Endothelial cell of umbilical vein (primary cell): Measurements from ENCODE around the gene AJAP1. TPM values are rescaled to one million over a fixed set of nuclear protein-coding genes. Genes with fewer than 3 reads are reported as not detected.

Experiments used
- BruUV-seq: library from RNA; stranded (reverse); fragments of 400-500 nt; replicated peaks from 2 replicates; lab custom pipeline; 2021; lab: Mats Ljungman, UMichigan
- CTCF ChIA-PET: fragments of 300-600, 350-600 bp; sonication (Branson Sonifier 250); formaldehyde crosslinking; loops from one replicate; lab custom pipeline; 2021; ENCODE audit warnings: antibody characterized with exemption, inconsistent platforms; lab: Charles Lee
- POLR2A ChIA-PET: fragments of 300-600, 350-600 bp; sonication (Branson Sonifier 250); formaldehyde crosslinking; loops from one replicate; lab custom pipeline; 2021; ENCODE audit warnings: antibody characterized with exemption, inconsistent platforms; lab: Charles Lee
- DNase-seq: peaks from one replicate; pipeline ENCODE4 v3.0.0-alpha.2; 2011; ENCODE audit warnings: low read depth, low spot score
- FAIRE-seq: peaks from 2 replicates; lab custom pipeline; 2011; peaks lifted over from hg19 to GRCh38; lab: Jason Lieb, UNC
- H2AFZ ChIP-seq: 2 replicates; pipeline ENCODE4 v1.6.0; 2012; ENCODE audit warnings: low read depth, low read length, control low read depth, inconsistent platforms
- H3K27ac ChIP-seq: 2 replicates; pipeline ENCODE4 v1.5.1; 2011; ENCODE audit warnings: low read depth, mild to moderate bottlenecking, control low read depth, low read length, moderate library complexity; ENCODE audit not compliant: insufficient read depth
- H3K27me3 ChIP-seq, 2 experiments: 2 replicates each; pipeline versions ENCODE4 v1.6.0 to v1.6.1; 2011; ENCODE audit warnings: low read length in 2 of 2, mixed read lengths in 1 of 2; ENCODE audit not compliant: control insufficient read depth in 2 of 2, insufficient read depth in 2 of 2
- H3K36me3 ChIP-seq, 2 experiments: 2 replicates in 1 of 2; 3 replicates in 1 of 2; pipeline ENCODE4 v1.5.1; 2011; ENCODE audit warnings: low read length in 2 of 2, mild to moderate bottlenecking in 1 of 2, moderate library complexity in 1 of 2; ENCODE audit not compliant: control insufficient read depth in 2 of 2, insufficient read depth in 2 of 2; ENCODE audit errors: extremely low read depth in 1 of 2
- H3K4me1 ChIP-seq: 3 replicates; pipeline ENCODE4 v1.5.1; 2011; ENCODE audit warnings: mild to moderate bottlenecking, low read length; ENCODE audit not compliant: control insufficient read depth, insufficient read depth; ENCODE audit errors: extremely low read depth
- H3K4me2 ChIP-seq: 2 replicates; pipeline ENCODE4 v1.6.1; 2011; ENCODE audit warnings: low read length, control low read depth, mixed read lengths; ENCODE audit not compliant: insufficient read depth
- H3K4me3 ChIP-seq, 3 experiments: fragments of 200-600 bp in 1 of 3; sonication (generic), shearing (Covaris generic) in 1 of 3; replicated peaks in 1 of 3; 2 replicates each; pipeline ENCODE4 v1.5.1; 2011 to 2016; ENCODE audit warnings: control low read depth in 3 of 3, low read length in 3 of 3, mild to moderate bottlenecking in 2 of 3, inconsistent platforms in 1 of 3, low read depth in 1 of 3, moderate library complexity in 1 of 3; ENCODE audit not compliant: insufficient read depth in 1 of 3
- H3K79me2 ChIP-seq: 2 replicates; pipeline ENCODE4 v1.6.0; 2012; ENCODE audit warnings: low read length, inconsistent platforms; ENCODE audit not compliant: control insufficient read depth, insufficient read depth
- H3K9ac ChIP-seq: replicated peaks from 2 replicates; pipeline ENCODE3; 2011; ENCODE audit warnings: low read length, control low read depth; ENCODE audit not compliant: insufficient read depth; ENCODE audit errors: extremely low read depth
- H3K9me1 ChIP-seq: replicated peaks from 3 replicates; pipeline ENCODE4 v1.6.0; 2011; ENCODE audit warnings: mild to moderate bottlenecking, low read length; ENCODE audit not compliant: control insufficient read depth, insufficient read depth; ENCODE audit errors: extremely low read depth
- H3K9me3 ChIP-seq: replicated peaks from 2 replicates; pipeline ENCODE4 v1.5.1; 2012; ENCODE audit warnings: low read length, inconsistent platforms; ENCODE audit not compliant: control insufficient read depth, insufficient read depth
- H4K20me1 ChIP-seq: replicated peaks from 2 replicates; pipeline ENCODE3; 2011; ENCODE audit warnings: mild to moderate bottlenecking, low read length; ENCODE audit not compliant: control insufficient read depth, insufficient read depth; ENCODE audit errors: extremely low read depth
- EZH2 ChIP-seq: IDR thresholded peaks from 2 replicates; pipeline ENCODE4 v1.6.1; 2012; ENCODE audit warnings: borderline replicate concordance, low read depth, mild to moderate bottlenecking, moderate library complexity, low read length, inconsistent platforms; ENCODE audit not compliant: severe bottlenecking
- FOS ChIP-seq: IDR thresholded peaks from 2 replicates; pipeline ENCODE4 v1.6.1; 2011; ENCODE audit warnings: mild to moderate bottlenecking, low read length, moderate library complexity, borderline replicate concordance; ENCODE audit not compliant: insufficient read depth
- GATA2 ChIP-seq: IDR thresholded peaks from 2 replicates; pipeline ENCODE4 v1.7.0; 2011; ENCODE audit warnings: low read depth, mild to moderate bottlenecking, moderate library complexity, mixed read lengths, low read length; ENCODE audit not compliant: insufficient read length, insufficient read depth
- JUN ChIP-seq: IDR thresholded peaks from 2 replicates; pipeline ENCODE4 v1.6.1; 2011; ENCODE audit warnings: borderline replicate concordance, low read depth; ENCODE audit not compliant: insufficient read length, insufficient read depth
- MYC ChIP-seq: IDR thresholded peaks from one replicate; pipeline ENCODE4 v1.6.1; 2011; ENCODE audit warnings: mild to moderate bottlenecking, low read depth, low read length
- POLR2A ChIP-seq: IDR thresholded peaks from 2 replicates; pipeline ENCODE4 v1.6.1; 2012; ENCODE audit warnings: low read depth, mild to moderate bottlenecking, control low read depth, low read length
- POLR2AphosphoS5 ChIP-seq: IDR thresholded peaks from 2 replicates; pipeline ENCODE4 v1.6.1; 2012; ENCODE audit warnings: low read depth, mild to moderate bottlenecking, control low read depth, low read length, moderate library complexity; ENCODE audit not compliant: insufficient read depth
- dilution Hi-C: fragments of 300-500 bp; cut with MboI; formaldehyde crosslinking; loops from one replicate; pipeline ENCODE4 v1.15.0; 2019; ENCODE audit warnings: low sequenced_read_pairs; ENCODE audit not compliant: extremely low pct_ligation_motif_present
- intact Hi-C: fragments of 100-400 bp; cut with micrococcal nuclease; formaldehyde crosslinking; loops from one replicate; pipeline ENCODE4 v1.10.0; 2022
- polyA plus RNA-seq, 4 experiments: library from polyadenylated mRNA; depleted of rRNA in 3 of 4; stranded (reverse) in 3 of 4; unstranded in 1 of 4; fragments of >200 nt; gene quantifications; 2 replicates each; pipeline versions ENCODE4 v1.2.1 to v1.2.3, GENCODE V29; 2011 to 2012; ENCODE audit warnings: missing spikeins in 1 of 4
- total RNA-seq: library from RNA; stranded (reverse); gene quantifications from 2 replicates; pipeline ENCODE4 v1.2.3, GENCODE V29; 2021
- TF ChIP-seq, protein P1 (sequence below): IDR thresholded peaks from 2 replicates; pipeline ENCODE4 v1.6.1; 2011; ENCODE audit not compliant: insufficient read depth, insufficient read length
- TF ChIP-seq, protein P2 (sequence below), 2 donors: IDR thresholded peaks; 1 replicate in 1 of 2; 2 replicates in 1 of 2; pipeline ENCODE4 v1.5.1; 2011; ENCODE audit warnings: low read length in 2 of 2, mild to moderate bottlenecking in 2 of 2, moderate library complexity in 2 of 2, control low read depth in 1 of 2, inconsistent platforms in 1 of 2, low read depth in 1 of 2; ENCODE audit not compliant: insufficient read depth in 1 of 2; ENCODE audit errors: extremely low read depth in 1 of 2

AJAP1 gene
- total and polyA plus RNA-seq, 2 donors (not counting 3 experiments of a cell fraction or from before 2014, with no cell fraction given): not detected

DNA sequence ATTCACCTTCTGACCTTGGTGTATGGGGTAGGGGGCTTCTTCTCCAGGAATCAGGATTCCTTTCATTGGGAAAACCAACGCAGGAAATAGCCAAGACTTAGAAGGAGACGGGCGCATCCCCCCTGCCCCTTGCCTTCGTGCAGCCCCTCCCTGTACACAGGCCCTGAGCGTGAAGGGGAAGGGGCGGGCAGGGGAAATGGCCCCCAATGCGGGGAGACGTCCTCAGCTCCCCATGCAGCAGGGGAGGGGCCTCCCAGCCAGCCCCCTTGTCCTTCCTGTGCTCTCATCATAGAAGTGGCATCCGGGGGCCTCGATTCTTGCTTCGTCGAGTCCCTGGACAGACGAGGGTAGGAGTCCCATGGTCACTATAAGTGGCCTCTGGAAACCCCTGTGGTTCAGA, 116.9 kb downstream of the AJAP1 start:
- Histone ChIP-seq H3K9me3 (peaks cover 7% of the 10 kb centered on the region), H3K27me3 (no peaks in the 10 kb centered on the region), H3K79me2 (no peaks in the 10 kb centered on the region), H3K4me2 (no peak overlapping the region), H3K9ac (no peak overlapping the region), H2AFZ (no peak overlapping the region), H3K4me1 (no peaks in the 10 kb centered on the region), H3K9me1 (no peaks in the 10 kb centered on the region), H3K27ac (no peak overlapping the region), H4K20me1 (no peaks in the 10 kb centered on the region), H3K4me3 (no peak overlapping the region), H3K36me3 (no peaks in the 10 kb centered on the region)
- BruUV-seq: no TSS peak
- POLR2A ChIA-PET: no interaction called here
- CTCF ChIA-PET: no interaction called here
- intact Hi-C loops: no loop called here
- FAIRE-seq (no peak), DNase-seq (no peak)
- dilution Hi-C loops: no loop called here
- TF ChIP-seq MYC: no peak
- no peak for TF ChIP-seq FOS
- TF ChIP-seq POLR2AphosphoS5: no peak
- TF ChIP-seq, protein P1, sequence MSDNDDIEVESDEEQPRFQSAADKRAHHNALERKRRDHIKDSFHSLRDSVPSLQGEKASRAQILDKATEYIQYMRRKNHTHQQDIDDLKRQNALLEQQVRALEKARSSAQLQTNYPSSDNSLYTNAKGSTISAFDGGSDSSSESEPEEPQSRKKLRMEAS: no peak
- no peak for TF ChIP-seq POLR2A
- no peak for TF ChIP-seq JUN
- no peak for TF ChIP-seq GATA2
- TF ChIP-seq, protein P2, sequence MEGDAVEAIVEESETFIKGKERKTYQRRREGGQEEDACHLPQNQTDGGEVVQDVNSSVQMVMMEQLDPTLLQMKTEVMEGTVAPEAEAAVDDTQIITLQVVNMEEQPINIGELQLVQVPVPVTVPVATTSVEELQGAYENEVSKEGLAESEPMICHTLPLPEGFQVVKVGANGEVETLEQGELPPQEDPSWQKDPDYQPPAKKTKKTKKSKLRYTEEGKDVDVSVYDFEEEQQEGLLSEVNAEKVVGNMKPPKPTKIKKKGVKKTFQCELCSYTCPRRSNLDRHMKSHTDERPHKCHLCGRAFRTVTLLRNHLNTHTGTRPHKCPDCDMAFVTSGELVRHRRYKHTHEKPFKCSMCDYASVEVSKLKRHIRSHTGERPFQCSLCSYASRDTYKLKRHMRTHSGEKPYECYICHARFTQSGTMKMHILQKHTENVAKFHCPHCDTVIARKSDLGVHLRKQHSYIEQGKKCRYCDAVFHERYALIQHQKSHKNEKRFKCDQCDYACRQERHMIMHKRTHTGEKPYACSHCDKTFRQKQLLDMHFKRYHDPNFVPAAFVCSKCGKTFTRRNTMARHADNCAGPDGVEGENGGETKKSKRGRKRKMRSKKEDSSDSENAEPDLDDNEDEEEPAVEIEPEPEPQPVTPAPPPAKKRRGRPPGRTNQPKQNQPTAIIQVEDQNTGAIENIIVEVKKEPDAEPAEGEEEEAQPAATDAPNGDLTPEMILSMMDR (IDR thresholded peaks at IDR 0.05; ENCODE audit: extremely low read depth in 1 of 2, insufficient read depth in 1 of 2, low read depth in 1 of 2, low read length in 2 of 2): no peak
- no peak for TF ChIP-seq EZH2
